Femur (tissue), 1 donor: ENCODE data around the gene NOX3.
"Not testable (repeated sequence)": the region's sequence is repeated elsewhere in the genome, so short reads cannot be mapped to it uniquely, and the experiment has no call there.

Experiments used
- DNase-seq: peaks from one replicate; pipeline ENCODE4 v3.0.0-alpha.2; 2017

NOX3 gene

GRCh38 chr6:155398701-155399061, 57.0 kb downstream of the NOX3 start:
- DNase-seq: no peak

DNA sequence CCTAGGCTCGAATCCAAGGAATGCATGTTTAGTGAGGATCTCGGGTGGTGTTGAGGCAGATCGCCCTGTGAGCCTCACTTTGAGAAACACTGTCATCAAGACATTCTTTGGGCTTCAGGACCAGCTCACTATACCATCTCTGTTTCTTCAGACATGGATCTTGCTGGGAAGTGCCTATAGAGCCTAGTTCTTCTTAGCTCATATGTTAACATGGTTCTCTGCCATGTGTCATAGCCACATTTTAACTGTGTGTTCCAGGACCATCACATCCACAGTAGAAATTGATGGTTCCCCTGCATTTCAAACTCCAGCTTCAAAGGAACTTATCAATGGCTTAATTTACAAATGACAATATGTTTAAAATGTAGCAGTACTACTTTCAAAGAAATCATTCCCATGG, 57.4 kb downstream of the NOX3 start:
- no peak for DNase-seq

DNA sequence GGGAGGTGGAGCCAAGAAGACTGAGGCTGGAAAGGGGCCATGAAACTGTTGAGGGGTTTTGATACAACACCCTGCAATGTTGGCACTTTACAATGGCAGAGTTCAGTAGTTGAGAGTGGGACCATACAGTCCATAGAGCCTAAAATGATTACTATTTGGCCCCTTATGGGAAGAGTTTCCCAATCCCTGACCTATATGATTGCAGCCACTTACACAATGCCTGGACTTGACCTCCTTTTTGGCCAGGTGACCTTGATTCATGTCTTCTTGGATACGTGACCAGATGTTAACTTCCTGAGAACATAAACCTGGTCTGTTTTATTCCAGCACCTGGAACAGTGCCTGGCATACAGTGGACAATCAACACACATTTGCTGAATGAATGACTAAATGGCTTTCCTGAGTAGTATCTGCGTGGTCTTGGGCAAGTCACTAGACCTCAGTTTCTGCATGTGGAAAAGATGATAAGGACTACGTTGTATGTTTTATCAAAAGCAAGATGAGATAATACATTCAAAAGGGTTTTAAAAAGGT, 58.4 kb downstream of the NOX3 start:
- no peak for DNase-seq

DNA sequence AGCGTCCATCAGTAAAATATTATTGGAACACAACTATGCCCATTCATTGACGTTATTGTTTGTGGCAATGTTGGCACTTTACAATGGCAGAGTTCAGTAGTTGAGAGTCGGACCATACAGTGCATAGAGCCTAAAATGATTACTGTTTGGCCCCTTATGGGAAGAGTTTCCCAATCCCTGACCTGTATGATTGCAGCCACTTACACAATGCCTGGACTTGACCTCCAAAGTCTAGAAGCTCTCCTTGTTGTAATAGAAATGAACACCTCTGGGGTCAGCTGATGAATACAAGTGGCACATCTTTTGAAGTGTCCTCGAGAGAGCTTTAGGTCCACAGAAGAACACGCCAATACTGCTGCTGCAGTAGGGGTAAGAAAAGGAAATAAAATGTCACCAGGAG, 59.0 kb downstream of the NOX3 start:
- DNase-seq: no peak

DNA sequence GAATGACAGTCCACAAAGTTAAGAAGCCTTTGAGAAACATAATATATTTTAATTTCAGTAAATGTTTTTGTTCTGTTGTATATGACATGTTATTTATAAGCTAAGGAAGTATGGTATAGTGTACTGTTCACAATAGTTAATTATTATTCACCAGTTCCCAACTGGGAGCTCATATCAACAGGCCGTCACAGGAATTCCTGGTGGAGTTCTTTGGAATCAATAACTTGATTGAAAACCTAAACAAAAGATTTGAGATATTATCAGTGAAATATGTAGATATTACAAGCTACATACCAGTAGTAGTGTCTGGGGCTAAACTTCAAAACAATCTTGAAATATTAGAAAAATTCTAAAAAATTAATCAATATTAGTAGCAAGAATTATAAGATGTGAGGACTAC, 60.3 kb downstream of the NOX3 start:
- no peak for DNase-seq

DNA sequence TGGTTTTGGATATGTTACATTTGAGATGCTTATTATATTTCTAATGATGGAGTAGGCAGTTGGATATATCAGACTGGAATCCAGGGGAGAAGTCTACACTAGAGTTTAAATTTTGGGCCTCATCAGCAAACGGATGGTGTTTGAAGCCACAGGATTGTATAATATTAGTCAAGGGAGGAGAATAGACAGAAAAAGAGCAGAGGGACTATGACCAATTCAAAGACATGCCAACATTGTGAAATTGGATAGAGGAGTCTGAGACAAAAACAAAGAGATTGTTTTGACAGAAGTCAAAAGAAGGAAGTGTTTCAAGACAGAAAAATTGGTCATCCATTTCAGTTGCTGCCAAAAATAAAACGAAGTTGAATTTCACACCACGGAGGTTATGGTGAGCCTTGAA, 66.5 kb downstream of the NOX3 start:
- no peak for DNase-seq

DNA sequence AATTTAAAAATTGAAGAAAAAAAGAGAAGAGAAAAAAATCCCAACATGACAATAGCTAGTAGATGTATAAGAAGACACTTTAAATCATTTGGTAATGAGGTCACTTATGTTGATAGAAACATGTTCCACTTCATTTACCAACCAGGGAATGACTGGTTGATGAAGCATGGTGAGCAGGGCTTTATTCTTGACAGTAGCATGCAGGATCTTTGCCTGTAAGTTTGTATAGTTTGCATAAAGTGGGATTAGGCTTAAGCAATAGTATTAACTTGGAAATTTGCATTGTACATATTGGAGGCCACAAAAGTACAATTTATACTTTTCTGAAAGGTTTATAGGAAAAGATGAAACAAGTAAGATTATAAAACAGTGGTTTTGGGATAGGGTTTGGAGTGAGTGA, 67.0 kb downstream of the NOX3 start:
- DNase-seq: no peak

- DNase-seq: no peak
Observed at GRCh38 chr6:155387481-155387880, 68.2 kb downstream of the NOX3 start.

GRCh38 chr6:155384321-155384952, 71.2 kb downstream of the NOX3 start:
- no peak for DNase-seq

- no peak for DNase-seq
Observed at GRCh38 chr6:155383913-155384312, 71.7 kb downstream of the NOX3 start.

GRCh38 chr6:155382338-155382685, 73.3 kb downstream of the NOX3 start:
- DNase-seq: no peak

GRCh38 chr6:155381673-155382337, 73.8 kb downstream of the NOX3 start:
- no peak for DNase-seq

DNA sequence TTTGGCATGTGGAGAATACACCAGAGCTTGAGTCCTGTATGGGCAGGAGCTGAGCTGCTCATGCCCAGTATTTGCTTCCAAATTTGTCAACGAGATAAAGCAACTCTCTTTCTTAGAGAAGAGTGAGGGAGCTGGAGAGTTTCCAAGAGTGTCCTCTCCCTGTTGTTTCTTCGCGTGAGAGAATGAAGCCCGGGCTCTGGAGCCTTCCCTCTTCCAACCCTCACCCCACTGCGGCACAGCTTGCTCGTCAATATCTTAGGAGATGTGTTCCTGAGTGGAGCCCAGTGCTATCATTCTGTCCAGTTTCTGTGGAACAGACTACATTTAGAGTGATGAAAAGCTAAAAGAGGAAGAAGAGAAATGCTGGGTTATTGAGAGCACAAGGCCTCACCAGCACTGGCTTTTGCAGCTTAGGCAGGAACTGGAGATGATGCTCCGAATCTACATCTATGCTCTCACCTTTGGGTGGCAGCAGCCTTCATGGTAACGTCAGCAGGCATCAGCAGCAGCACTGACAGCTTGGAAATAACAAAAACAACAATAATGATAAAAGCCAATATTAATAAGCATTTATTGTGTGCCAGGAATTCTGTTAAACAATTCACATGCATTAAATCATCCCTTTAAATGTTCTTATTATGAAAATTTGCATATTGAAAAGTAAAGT, 74.8 kb downstream of the NOX3 start:
- no peak for DNase-seq

- no peak for DNase-seq
Observed at GRCh38 chr6:155378724-155379123, 76.9 kb downstream of the NOX3 start.

DNA sequence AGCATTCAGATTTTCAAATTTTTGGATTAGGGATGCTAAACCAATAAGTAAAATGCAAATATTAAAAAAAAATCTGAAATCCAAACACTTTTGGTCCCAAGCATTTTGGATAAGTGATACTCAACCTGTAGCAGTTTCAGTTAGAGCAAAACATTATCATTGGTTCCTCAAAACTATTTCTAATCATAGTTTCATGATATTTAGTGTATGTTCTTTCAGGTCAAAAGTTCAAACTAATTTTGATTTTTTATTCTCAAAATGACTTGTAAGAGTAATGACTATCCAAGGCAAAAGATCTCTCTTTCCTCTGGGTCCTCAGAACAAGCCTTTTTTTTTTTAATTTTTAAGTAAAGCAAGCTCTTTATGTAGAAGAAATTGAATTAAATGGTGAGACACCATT, 77.4 kb downstream of the NOX3 start:
- DNase-seq: no peak

- no peak for DNase-seq
Observed at GRCh38 chr6:155377061-155377460, 78.6 kb downstream of the NOX3 start.

DNA sequence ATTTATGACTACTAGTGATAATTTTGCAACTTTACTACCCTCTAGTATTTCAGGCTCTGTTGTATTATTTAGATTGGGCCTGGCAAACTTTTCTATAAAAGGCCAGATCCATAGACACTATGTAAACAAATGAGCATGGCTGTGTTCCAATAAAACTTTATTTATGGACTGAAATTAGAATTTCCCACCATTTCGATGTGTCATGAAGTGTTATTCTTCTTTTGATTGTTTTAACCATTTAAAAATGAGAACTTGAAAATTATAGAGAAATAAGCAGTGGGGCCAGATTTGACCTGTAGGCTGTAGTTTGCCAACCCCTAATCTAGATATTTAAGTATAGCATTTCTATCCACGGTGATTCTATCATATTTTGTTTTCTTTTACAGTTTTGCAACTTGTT, 79.8 kb downstream of the NOX3 start:
- no peak for DNase-seq

- DNase-seq: no peak
Observed at GRCh38 chr6:155374681-155375080, 81.0 kb downstream of the NOX3 start.

DNA sequence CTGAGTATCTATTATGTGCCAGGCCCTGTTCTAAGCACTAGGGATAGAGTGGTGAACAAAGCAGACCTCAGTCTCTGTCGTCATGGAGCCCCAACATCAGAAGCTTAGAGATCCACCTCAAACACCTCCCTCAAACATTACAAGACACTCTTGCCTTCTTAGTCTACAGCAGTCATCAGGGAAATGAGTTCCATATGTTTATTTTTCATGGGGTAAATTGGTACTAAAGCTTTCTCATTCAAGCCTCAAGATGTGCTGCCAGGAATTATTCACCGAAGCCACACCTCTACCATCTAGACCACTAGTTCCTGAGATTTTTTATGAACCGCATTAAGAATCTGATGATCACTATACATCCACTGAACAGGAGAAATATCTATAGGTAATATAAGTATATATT, 82.4 kb downstream of the NOX3 start:
- DNase-seq: no peak

- DNase-seq: no peak
Observed at GRCh38 chr6:155372256-155372655, 83.4 kb downstream of the NOX3 start.

DNA sequence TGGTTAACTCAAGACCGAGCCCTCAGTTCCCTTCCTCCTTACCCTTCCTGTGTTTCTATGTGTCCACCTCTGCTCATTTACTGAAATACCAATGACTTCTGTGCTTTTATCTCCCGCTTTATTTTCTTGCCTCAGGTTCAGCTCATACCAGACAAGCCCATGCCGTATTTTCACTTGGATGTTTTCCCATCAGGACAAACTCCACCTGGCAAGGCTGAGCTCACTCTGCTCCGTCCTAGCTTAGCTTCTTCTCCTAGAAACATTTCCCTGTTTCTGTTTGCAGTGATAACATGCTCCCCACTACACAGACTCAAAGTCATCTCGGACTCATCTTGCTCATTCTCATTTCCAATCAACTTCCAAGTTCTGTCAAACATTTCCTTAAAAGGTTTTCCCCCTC, 84.4 kb downstream of the NOX3 start:
- no peak for DNase-seq

GRCh38 chr6:155366325-155366724, 89.3 kb downstream of the NOX3 start:
- DNase-seq: no peak

GRCh38 chr6:155364844-155365437, 90.7 kb downstream of the NOX3 start:
- no peak for DNase-seq

DNA sequence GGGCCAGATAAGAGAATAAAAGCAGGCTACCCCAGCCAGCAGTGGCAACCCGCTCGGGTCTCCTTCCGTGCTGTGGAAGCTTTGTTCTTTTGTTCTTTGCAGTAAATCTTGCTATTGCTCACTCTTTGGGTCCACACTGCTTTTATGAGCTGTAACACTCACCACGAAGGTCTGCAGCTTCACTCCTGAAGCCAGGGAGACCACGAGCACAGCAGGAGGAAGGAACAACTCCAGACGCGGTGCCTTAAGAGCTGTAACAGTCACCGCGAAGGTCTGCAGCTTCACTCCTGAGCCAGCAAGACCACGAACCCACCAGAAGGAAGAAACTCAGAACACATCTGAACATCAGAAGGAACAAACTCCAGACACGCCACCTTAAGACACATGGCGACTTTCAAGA, 91.6 kb downstream of the NOX3 start:
- not testable (repeated sequence) for DNase-seq
